AG09319 (cell line): Measurements from ENCODE around the gene CACUL1.

Experiments used
- DNase-seq: peaks from one replicate; pipeline ENCODE4 v3.0.0-alpha.2; 2010; ENCODE audit warnings: low read depth; ENCODE audit errors: extremely low read depth
- CTCF ChIP-seq: IDR thresholded peaks from 2 replicates; pipeline ENCODE4 v1.5.1; 2011; ENCODE audit warnings: low read depth, mild to moderate bottlenecking, inconsistent platforms, low read length, moderate library complexity

Gene CACUL1

GRCh38 chr10:118701529-118702323 lies 53.0 kb downstream of the CACUL1 start:
- TF ChIP-seq CTCF = no peak
- no peak for DNase-seq

- TF ChIP-seq CTCF = no peak
- no peak for DNase-seq
Measured at GRCh38 chr10:118698421-118698820, 56.3 kb downstream of the CACUL1 start.

GRCh38 chr10:118694848-118695247 lies 59.9 kb downstream of the CACUL1 start:
- DNase-seq = peak; percentile 22
- no peak for TF ChIP-seq CTCF

- TF ChIP-seq CTCF = no peak
- peak; percentile 88 for DNase-seq
Measured at GRCh38 chr10:118692872-118693271, 61.9 kb downstream of the CACUL1 start.

GRCh38 chr10:118689070-118689858 lies 65.5 kb downstream of the CACUL1 start:
- no peak for TF ChIP-seq CTCF
- DNase-seq = no peak

- TF ChIP-seq CTCF = no peak
- no peak for DNase-seq
Measured at GRCh38 chr10:118687472-118687871, 67.3 kb downstream of the CACUL1 start.

GRCh38 chr10:118682533-118682932 lies 72.2 kb downstream of the CACUL1 start:
- DNase-seq = no peak
- no peak for TF ChIP-seq CTCF
